ENCODE measurements around the gene ATP6V1B1. TPM values are rescaled to one million over a fixed set of nuclear protein-coding genes. Genes with fewer than 3 reads are reported as not detected.
A peak's percentile ranks its signal among the peaks of the same experiment; 100 is the strongest.

ATP6V1B1 gene
- total RNA-seq, 2 experiments from 2014 or later = not detected

GRCh38 chr2:70984576-70985282, 49.0 kb downstream of the ATP6V1B1 start:
- intact Hi-C loops (cut with DNase I, micrococcal nuclease) = loop anchor here (1.0 to 2.0 kb wide), 2 partner anchors 11 to 16 kb away; no protein-coding TSS in a partner anchor
- no peak overlapping the region for H3K4me3 ChIP-seq (ENCODE audit: low read length)
- Mint-ChIP-seq H3K9me3 (no peaks in the 10 kb centered on the region), H3K36me3 (ENCODE audit: low read depth) (peaks cover 36% of the 10 kb centered on the region), H3K4me1 (ENCODE audit: low read depth) (peaks cover 22% of the 10 kb centered on the region), H3K27ac (peak overlapping the region; percentile 27), H3K27me3 (no peaks in the 10 kb centered on the region), H3K4me3 (peak overlapping the region; percentile 23)
- TF ChIP-seq, protein P1, sequence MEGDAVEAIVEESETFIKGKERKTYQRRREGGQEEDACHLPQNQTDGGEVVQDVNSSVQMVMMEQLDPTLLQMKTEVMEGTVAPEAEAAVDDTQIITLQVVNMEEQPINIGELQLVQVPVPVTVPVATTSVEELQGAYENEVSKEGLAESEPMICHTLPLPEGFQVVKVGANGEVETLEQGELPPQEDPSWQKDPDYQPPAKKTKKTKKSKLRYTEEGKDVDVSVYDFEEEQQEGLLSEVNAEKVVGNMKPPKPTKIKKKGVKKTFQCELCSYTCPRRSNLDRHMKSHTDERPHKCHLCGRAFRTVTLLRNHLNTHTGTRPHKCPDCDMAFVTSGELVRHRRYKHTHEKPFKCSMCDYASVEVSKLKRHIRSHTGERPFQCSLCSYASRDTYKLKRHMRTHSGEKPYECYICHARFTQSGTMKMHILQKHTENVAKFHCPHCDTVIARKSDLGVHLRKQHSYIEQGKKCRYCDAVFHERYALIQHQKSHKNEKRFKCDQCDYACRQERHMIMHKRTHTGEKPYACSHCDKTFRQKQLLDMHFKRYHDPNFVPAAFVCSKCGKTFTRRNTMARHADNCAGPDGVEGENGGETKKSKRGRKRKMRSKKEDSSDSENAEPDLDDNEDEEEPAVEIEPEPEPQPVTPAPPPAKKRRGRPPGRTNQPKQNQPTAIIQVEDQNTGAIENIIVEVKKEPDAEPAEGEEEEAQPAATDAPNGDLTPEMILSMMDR (IDR thresholded peaks at IDR 0.05) = peak; percentile 90
- peaks cover 42% of the 10 kb centered on the region for H3K36me3 ChIP-seq (ENCODE audit: insufficient read depth, low read length)
- DNase-seq (peak; percentile 71 to 90 (median 80)), ATAC-seq (ENCODE audit: poor library complexity) (peak; percentile 100)
- H3K27ac ChIP-seq (ENCODE audit: low read depth in 1 of 2, low read length in 2 of 2) = no peak overlapping the region
- no peaks in the 10 kb centered on the region for H3K9me3 ChIP-seq (ENCODE audit: control insufficient read depth in 1 of 2, insufficient read depth in 1 of 2, low read length in 2 of 2)
- H3K27me3 ChIP-seq (ENCODE audit: control insufficient read depth in 1 of 2, insufficient read depth in 2 of 2, low read length in 2 of 2) = no peaks in the 10 kb centered on the region
- CTCF ChIA-PET = interaction anchor here (0.6 to 1.7 kb wide), 13 partner anchors 8 to 691 kb away, joined by 3 to 25 read pairs (median 8); partner anchors contain the start of genes SNRPG and TEX261
- POLR2A ChIA-PET = interaction anchor here (0.8 to 1.4 kb wide), 3 partner anchors 11 to 17 kb away, joined by 3 to 4 read pairs (median 4); no protein-coding TSS in a partner anchor
- H3K4me1 ChIP-seq (ENCODE audit: insufficient read depth, low read length) = peaks cover 12% of the 10 kb centered on the region

- Histone ChIP-seq H3K27ac (ENCODE audit: low read depth in 1 of 2, low read length in 2 of 2) (no peak overlapping the region), H3K27me3 (ENCODE audit: control insufficient read depth in 1 of 2, insufficient read depth in 2 of 2, low read length in 2 of 2) (no peaks in the 10 kb centered on the region), H3K36me3 (ENCODE audit: insufficient read depth, low read length) (peaks cover 48% of the 10 kb centered on the region), H3K9me3 (ENCODE audit: control insufficient read depth in 1 of 2, insufficient read depth in 1 of 2, low read length in 2 of 2) (no peaks in the 10 kb centered on the region), H3K4me3 (ENCODE audit: low read length) (no peak overlapping the region), H3K4me1 (ENCODE audit: insufficient read depth, low read length) (peaks cover 12% of the 10 kb centered on the region)
- TF ChIP-seq, protein P1 (IDR thresholded peaks at IDR 0.05) = no peak
- Mint-ChIP-seq H3K36me3 (ENCODE audit: low read depth) (peaks cover 42% of the 10 kb centered on the region), H3K4me3 (no peak overlapping the region), H3K27me3 (no peaks in the 10 kb centered on the region), H3K9me3 (no peaks in the 10 kb centered on the region), H3K4me1 (ENCODE audit: low read depth) (peaks cover 22% of the 10 kb centered on the region), H3K27ac (peak overlapping the region; percentile 27)
- ChIA-PET CTCF (interaction anchor here (1.0 to 1.7 kb wide), 7 partner anchors 8 to 25 kb away, joined by 4 to 25 read pairs (median 8); no protein-coding TSS in a partner anchor), POLR2A (interaction anchor here (1.4 kb wide), 1 partner anchor 12 kb away, joined by 4 read pairs; no protein-coding TSS in a partner anchor)
- intact Hi-C loops (cut with DNase I, micrococcal nuclease) = loop anchor here (1.0 to 2.0 kb wide), 2 partner anchors 10 to 16 kb away; no protein-coding TSS in a partner anchor
- DNase-seq (no peak), ATAC-seq (ENCODE audit: poor library complexity) (no peak)
Measured at GRCh38 chr2:70985283-70985688, 49.6 kb downstream of the ATP6V1B1 start.

DNA sequence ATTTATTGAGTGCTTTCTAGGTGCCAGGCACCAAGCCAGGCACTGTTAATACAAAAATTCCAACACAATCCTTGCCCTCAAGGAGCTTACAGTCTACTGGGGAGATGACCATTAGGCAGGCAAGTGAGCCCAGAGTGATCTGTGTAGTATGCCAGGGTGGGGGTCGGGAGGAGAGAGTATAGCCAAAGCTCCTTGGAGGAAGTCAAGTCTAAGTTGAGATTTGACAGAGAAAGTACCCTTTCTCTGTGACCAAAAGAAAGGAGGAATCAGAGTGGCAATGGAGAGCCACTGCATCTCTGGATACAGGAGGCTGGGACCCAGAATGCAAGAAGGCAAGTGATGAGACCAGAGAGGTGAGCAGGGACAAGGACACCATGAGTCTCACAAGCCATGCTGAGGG, 50.3 kb downstream of the ATP6V1B1 start:
- Histone ChIP-seq H3K4me1 (ENCODE audit: insufficient read depth, low read length) (peaks cover 12% of the 10 kb centered on the region), H3K36me3 (ENCODE audit: insufficient read depth, low read length) (peaks cover 54% of the 10 kb centered on the region), H3K4me3 (ENCODE audit: low read length) (no peak overlapping the region), H3K27ac (ENCODE audit: low read depth in 1 of 2, low read length in 2 of 2) (no peak overlapping the region), H3K9me3 (ENCODE audit: control insufficient read depth in 1 of 2, insufficient read depth in 1 of 2, low read length in 2 of 2) (no peaks in the 10 kb centered on the region), H3K27me3 (ENCODE audit: control insufficient read depth in 1 of 2, insufficient read depth in 2 of 2, low read length in 2 of 2) (no peaks in the 10 kb centered on the region)
- TF ChIP-seq, protein P1 (IDR thresholded peaks at IDR 0.05) = no peak
- ATAC-seq (ENCODE audit: poor library complexity) = no peak
- Mint-ChIP-seq H3K9me3 (no peaks in the 10 kb centered on the region), H3K4me3 (no peak overlapping the region), H3K27me3 (no peaks in the 10 kb centered on the region), H3K27ac (no peak overlapping the region), H3K4me1 (ENCODE audit: low read depth) (peaks cover 23% of the 10 kb centered on the region), H3K36me3 (ENCODE audit: low read depth) (peaks cover 48% of the 10 kb centered on the region)
- DNase-seq = no peak
- ChIA-PET POLR2A (no interaction called here), CTCF (interaction anchor here (1.7 kb wide), 1 partner anchor 19 kb away, joined by 12 read pairs; no protein-coding TSS in a partner anchor)
- intact Hi-C loops (cut with DNase I, micrococcal nuclease) = loop anchor here (1.0 to 2.0 kb wide), 2 partner anchors 9 to 15 kb away; no protein-coding TSS in a partner anchor

Measured in CD4-positive, alpha-beta T cell (primary cell).